Liver (tissue), 9 donors: Measurements from ENCODE around the gene FLII. TPM values are rescaled to one million over a fixed set of nuclear protein-coding genes. Genes with fewer than 3 reads are reported as not detected.
A peak's percentile ranks its signal among the peaks of the same experiment; 100 is the strongest.

Experiments used
- DNase-seq: peaks from one replicate; pipeline ENCODE4 v3.0.0-alpha.2; 2017; ENCODE audit warnings: low spot score
- H3K27ac ChIP-seq, 2 donors: one replicate each; pipeline ENCODE4 v1.7.0; 2013; ENCODE audit warnings: inconsistent platforms in 2 of 2, low read length in 2 of 2, control low read depth in 1 of 2, low read depth in 1 of 2, mild to moderate bottlenecking in 1 of 2
- H3K27me3 ChIP-seq, 4 donors: one replicate each; pipeline versions ENCODE4 v1.6.1 to v1.7.0; 2013; ENCODE audit warnings: low read length in 3 of 4, inconsistent platforms in 1 of 4, mild to moderate bottlenecking in 1 of 4, moderate library complexity in 1 of 4; ENCODE audit not compliant: control insufficient read depth in 4 of 4, insufficient read depth in 4 of 4
- H3K36me3 ChIP-seq, 4 donors: one replicate each; pipeline versions ENCODE4 v1.6.1 to v1.7.0; 2013; ENCODE audit warnings: low read length in 3 of 4, mild to moderate bottlenecking in 3 of 4, low read depth in 1 of 4, moderate library complexity in 1 of 4; ENCODE audit not compliant: control insufficient read depth in 4 of 4, insufficient read depth in 3 of 4
- H3K4me1 ChIP-seq, 4 donors: one replicate each; pipeline versions ENCODE4 v1.6.1 to v1.7.0; 2013; ENCODE audit warnings: low read length in 3 of 4, mild to moderate bottlenecking in 3 of 4, moderate library complexity in 1 of 4; ENCODE audit not compliant: control insufficient read depth in 4 of 4, insufficient read depth in 4 of 4
- H3K4me3 ChIP-seq, 3 donors: one replicate each; pipeline versions ENCODE4 v1.6.1 to v1.7.0; 2013; ENCODE audit warnings: low read length in 3 of 3, control low read depth in 1 of 3, low read depth in 1 of 3, mild to moderate bottlenecking in 1 of 3
- H3K9ac ChIP-seq, 2 donors: one replicate each; pipeline ENCODE4 v1.7.0; 2013; ENCODE audit warnings: low read length in 2 of 2, mild to moderate bottlenecking in 2 of 2, moderate library complexity in 2 of 2, control low read depth in 1 of 2, low read depth in 1 of 2
- H3K9me3 ChIP-seq, 4 donors: one replicate each; pipeline versions ENCODE4 v1.6.1 to v1.7.0; 2013; ENCODE audit warnings: low read length in 3 of 4; ENCODE audit not compliant: control insufficient read depth in 4 of 4
- EGR1 ChIP-seq, 2 donors: IDR thresholded peaks; 2 replicates each; pipeline ENCODE4 v1.6.1; 2016 to 2018; ENCODE audit warnings: antibody characterized with exemption in 2 of 2, low read depth in 2 of 2
- FOXA1 ChIP-seq: IDR thresholded peaks from 2 replicates; pipeline ENCODE4 v1.6.1; 2016; ENCODE audit warnings: antibody characterized with exemption
- FOXA2 ChIP-seq: IDR thresholded peaks from 2 replicates; pipeline ENCODE4 v1.6.1; 2016; ENCODE audit warnings: antibody characterized with exemption
- GABPA ChIP-seq, 2 donors: IDR thresholded peaks in 1 of 2; conservative IDR thresholded peaks in 1 of 2; 2 replicates each; pipeline ENCODE4 v1.6.1; 2016; ENCODE audit warnings: antibody characterized with exemption in 2 of 2, mild to moderate bottlenecking in 1 of 2, moderate library complexity in 1 of 2
- HNF4A ChIP-seq, 2 donors: conservative IDR thresholded peaks; 2 replicates each; pipeline ENCODE4 v1.6.1; 2016; ENCODE audit warnings: antibody characterized with exemption in 2 of 2, mild to moderate bottlenecking in 2 of 2
- HNF4G ChIP-seq: IDR thresholded peaks from 2 replicates; pipeline ENCODE4 v1.6.1; 2016; ENCODE audit warnings: antibody characterized with exemption
- JUND ChIP-seq, 2 donors: IDR thresholded peaks; 2 replicates each; pipeline ENCODE4 v1.6.1; 2016; ENCODE audit warnings: antibody characterized with exemption in 2 of 2
- NR2F2 ChIP-seq: IDR thresholded peaks from 2 replicates; pipeline ENCODE4 v1.6.1; 2016; ENCODE audit warnings: antibody characterized with exemption
- RAD21 ChIP-seq, 2 donors: IDR thresholded peaks; 2 replicates each; pipeline ENCODE4 v1.6.1; 2016; ENCODE audit warnings: antibody characterized with exemption in 2 of 2, mild to moderate bottlenecking in 2 of 2
- RXRA ChIP-seq, 2 donors: IDR thresholded peaks; 2 replicates each; pipeline ENCODE4 v1.6.1; 2017 to 2018; ENCODE audit warnings: antibody characterized with exemption in 2 of 2, mild to moderate bottlenecking in 1 of 2
- SP1 ChIP-seq: IDR thresholded peaks from 2 replicates; pipeline ENCODE4 v1.6.1; 2018; ENCODE audit warnings: antibody characterized with exemption, mild to moderate bottlenecking
- TAF1 ChIP-seq: conservative IDR thresholded peaks from 2 replicates; pipeline ENCODE4 v1.6.1; 2016; ENCODE audit warnings: antibody characterized with exemption, mild to moderate bottlenecking
- YY1 ChIP-seq: IDR thresholded peaks from 2 replicates; pipeline ENCODE4 v1.6.1; 2016; ENCODE audit warnings: antibody characterized with exemption, mild to moderate bottlenecking
- WGBS: extraction: QIAGEN DNeasy Blood & Tissue Kit; methylation state at CpG from one replicate; pipeline ENCODE4 v1.1.7; 2013; 5-methylcytosine and 5-hydroxymethylcytosine counted together
- polyA plus RNA-seq, 2 donors: library from polyadenylated mRNA; stranded (reverse) in 1 of 2; unstranded in 1 of 2; fragments of 200-250 nt in 1 of 2; fragments of >200 nt in 1 of 2; fragmentation: Nextera tagmentation in 1 of 2; extraction: Ambion mirVana in 1 of 2; gene quantifications; one replicate each; pipeline versions ENCODE4 v1.2.1 to v1.2.3, GENCODE V29; 2013 to 2015
- total RNA-seq, 2 donors: library from RNA; depleted of rRNA; stranded (reverse); fragments of >200 nt; gene quantifications; one replicate each; pipeline ENCODE4 v1.2.3, GENCODE V29; 2014
- TF ChIP-seq, protein P1 (sequence below): IDR thresholded peaks from 2 replicates; pipeline ENCODE4 v1.6.1; 2016; ENCODE audit warnings: antibody characterized with exemption, mild to moderate bottlenecking
- TF ChIP-seq, protein P2 (sequence below): IDR thresholded peaks from 2 replicates; pipeline ENCODE4 v1.6.1; 2016; ENCODE audit warnings: antibody characterized with exemption
- TF ChIP-seq, protein P3 (sequence below): IDR thresholded peaks from 2 replicates; pipeline ENCODE4 v1.6.1; 2016; ENCODE audit warnings: antibody characterized with exemption
- donor health status: healthy.
- donor health status: healthy.
- donor health status: healthy.
- donor health status: healthy.
- donor health status: healthy.

Gene FLII
- total and polyA plus RNA-seq, 4 donors, result 49.3 to 90.9 (median 76.3) TPM

DNA sequence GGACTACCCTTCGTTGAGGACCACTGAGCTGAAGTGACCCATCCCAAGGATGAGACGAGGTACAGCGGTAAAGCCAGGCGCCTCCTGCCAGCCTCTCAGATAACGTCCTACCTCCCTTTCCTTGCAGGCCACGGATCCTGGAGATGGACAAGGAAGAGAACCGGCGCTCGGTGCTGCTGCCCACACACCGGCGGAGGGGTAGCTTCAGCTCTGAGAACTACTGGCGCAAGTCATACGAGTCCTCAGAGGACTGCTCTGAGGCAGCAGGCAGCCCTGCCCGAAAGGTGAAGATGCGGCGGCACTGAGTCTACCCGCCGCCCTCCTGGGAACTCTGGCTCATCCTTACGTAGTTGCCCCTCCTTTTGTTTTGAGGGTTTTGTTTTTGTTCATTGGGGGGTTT lies 50.4 kb downstream of the FLII start (continued):
- TF ChIP-seq, protein P1, sequence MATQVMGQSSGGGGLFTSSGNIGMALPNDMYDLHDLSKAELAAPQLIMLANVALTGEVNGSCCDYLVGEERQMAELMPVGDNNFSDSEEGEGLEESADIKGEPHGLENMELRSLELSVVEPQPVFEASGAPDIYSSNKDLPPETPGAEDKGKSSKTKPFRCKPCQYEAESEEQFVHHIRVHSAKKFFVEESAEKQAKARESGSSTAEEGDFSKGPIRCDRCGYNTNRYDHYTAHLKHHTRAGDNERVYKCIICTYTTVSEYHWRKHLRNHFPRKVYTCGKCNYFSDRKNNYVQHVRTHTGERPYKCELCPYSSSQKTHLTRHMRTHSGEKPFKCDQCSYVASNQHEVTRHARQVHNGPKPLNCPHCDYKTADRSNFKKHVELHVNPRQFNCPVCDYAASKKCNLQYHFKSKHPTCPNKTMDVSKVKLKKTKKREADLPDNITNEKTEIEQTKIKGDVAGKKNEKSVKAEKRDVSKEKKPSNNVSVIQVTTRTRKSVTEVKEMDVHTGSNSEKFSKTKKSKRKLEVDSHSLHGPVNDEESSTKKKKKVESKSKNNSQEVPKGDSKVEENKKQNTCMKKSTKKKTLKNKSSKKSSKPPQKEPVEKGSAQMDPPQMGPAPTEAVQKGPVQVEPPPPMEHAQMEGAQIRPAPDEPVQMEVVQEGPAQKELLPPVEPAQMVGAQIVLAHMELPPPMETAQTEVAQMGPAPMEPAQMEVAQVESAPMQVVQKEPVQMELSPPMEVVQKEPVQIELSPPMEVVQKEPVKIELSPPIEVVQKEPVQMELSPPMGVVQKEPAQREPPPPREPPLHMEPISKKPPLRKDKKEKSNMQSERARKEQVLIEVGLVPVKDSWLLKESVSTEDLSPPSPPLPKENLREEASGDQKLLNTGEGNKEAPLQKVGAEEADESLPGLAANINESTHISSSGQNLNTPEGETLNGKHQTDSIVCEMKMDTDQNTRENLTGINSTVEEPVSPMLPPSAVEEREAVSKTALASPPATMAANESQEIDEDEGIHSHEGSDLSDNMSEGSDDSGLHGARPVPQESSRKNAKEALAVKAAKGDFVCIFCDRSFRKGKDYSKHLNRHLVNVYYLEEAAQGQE, result no peak
- no peak for TF ChIP-seq HNF4G
- TF ChIP-seq JUND (IDR thresholded peaks at IDR 0.05), result no peak
- TF ChIP-seq YY1, result no peak
- TF ChIP-seq RXRA (IDR thresholded peaks at IDR 0.05), result no peak

DNA sequence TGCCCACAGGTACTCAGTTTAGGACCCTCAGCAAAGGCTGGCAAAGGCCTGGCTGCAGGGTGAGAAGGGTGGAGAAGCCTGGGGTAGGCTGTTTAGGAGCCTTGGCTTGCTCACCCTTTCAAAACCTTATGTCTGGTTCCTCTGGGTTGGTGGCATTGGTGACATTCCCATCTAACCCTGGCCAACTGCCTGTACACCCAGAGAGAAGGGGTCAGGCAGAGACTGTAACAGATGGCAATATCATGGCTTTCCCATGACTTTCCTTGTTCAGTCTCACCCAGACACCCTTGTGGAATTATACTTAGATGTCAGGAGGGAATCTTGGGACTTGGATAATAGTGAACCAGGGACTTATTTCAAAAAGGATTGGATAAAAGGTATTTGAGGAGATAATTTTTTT lies 51.6 kb downstream of the FLII start:
- DNase-seq, result no peak
- Histone ChIP-seq H3K27ac (no peak overlapping the region), H3K4me3 (no peak overlapping the region), H3K27me3 (no peaks in the 10 kb centered on the region), H3K36me3 (peaks cover 6 to 61% (median 34%) of the 10 kb centered on the region in 4 donors), H3K9ac (no peak overlapping the region), H3K4me1 (peaks cover 3 to 11% (median 5%) of the 10 kb centered on the region in 4 donors), H3K9me3 (no peaks in the 10 kb centered on the region)
- TF ChIP-seq YY1 (no peak), FOXA2 (no peak)

DNA sequence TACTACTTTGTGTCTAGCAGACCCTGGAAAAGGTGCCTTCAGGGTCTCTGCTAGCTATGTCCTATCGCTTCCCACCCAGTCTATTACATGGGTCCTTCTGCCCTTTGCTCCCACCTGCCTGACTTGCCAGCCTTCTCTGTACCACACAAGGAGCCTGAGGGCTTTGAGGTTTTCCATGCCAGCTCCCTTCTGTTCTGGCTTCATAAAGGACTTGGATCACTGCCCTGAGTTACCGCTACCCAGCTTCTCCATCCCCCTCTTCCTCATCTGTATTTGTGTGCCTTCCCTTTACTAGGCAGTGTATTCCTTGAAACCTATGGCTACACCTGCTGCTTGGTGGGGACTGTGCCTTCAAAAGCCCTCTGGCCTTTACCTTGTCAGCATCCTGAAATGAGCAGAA lies 52.7 kb downstream of the FLII start:
- Histone ChIP-seq H3K9me3 (no peaks in the 10 kb centered on the region), H3K27me3 (no peaks in the 10 kb centered on the region), H3K36me3 (peaks cover 6 to 61% (median 33%) of the 10 kb centered on the region in 4 donors), H3K4me1 (peaks cover 3 to 15% (median 5%) of the 10 kb centered on the region in 4 donors), H3K9ac (no peak overlapping the region), H3K4me3 (no peak overlapping the region), H3K27ac (no peak overlapping the region)
- TF ChIP-seq RXRA (IDR thresholded peaks at IDR 0.05) (no peak), HNF4A (conservative IDR thresholded peaks at IDR 0.05) (no peak), EGR1 (IDR thresholded peaks at IDR 0.05; ENCODE audit: low read depth in 2 of 2) (no peak), HNF4G (no peak), JUND (IDR thresholded peaks at IDR 0.05) (no peak)
- TF ChIP-seq, protein P1, result no peak
- DNase-seq, result no peak
- WGBS, result 89% methylated on average over 2 of the region's 2 CpGs

DNA sequence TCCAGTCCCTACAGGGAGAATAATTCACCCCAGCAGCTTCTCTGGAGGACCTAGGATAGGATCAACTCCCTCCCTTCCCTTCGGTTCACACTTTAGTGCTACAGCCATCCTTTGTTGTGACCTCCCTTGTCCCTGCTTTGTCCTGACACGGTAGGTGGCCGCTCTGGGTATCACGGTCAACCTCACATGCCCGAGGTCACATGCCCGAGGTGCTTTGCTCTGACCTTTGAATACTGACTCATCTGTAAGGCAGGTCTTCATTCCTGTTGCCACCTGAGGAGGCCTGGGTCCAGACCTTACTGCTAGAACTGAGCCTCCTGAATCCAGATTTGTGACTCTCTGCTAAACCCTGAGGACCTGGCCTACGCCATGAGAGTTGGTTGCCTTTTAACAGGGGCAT lies 55.2 kb downstream of the FLII start:
- 48% methylated on average over 7 of the region's 7 CpGs for WGBS
- H3K36me3 ChIP-seq, result peaks cover 4 to 41% (median 19%) of the 10 kb centered on the region in 4 donors
- peaks cover 3 to 19% (median 9%) of the 10 kb centered on the region in 4 donors for H3K4me1 ChIP-seq
- H3K4me3 ChIP-seq, result no peak overlapping the region
- DNase-seq, result no peak
- H3K9me3 ChIP-seq, result no peaks in the 10 kb centered on the region
- no peak overlapping the region for H3K9ac ChIP-seq
- peak overlapping the region in 1 of 2 donors; percentile 45 for H3K27ac ChIP-seq
- no peaks in the 10 kb centered on the region for H3K27me3 ChIP-seq
- TF ChIP-seq RXRA (IDR thresholded peaks at IDR 0.05) (peak; percentile 73 to 75), YY1 (no peak), GABPA (IDR thresholded peaks at IDR 0.05 in 1 of 2, conservative IDR thresholded peaks at IDR 0.05 in 1 of 2) (no peak), EGR1 (IDR thresholded peaks at IDR 0.05; ENCODE audit: low read depth in 2 of 2) (no peak), TAF1 (no peak), JUND (IDR thresholded peaks at IDR 0.05) (peak; percentile 75 to 90), NR2F2 (no peak), FOXA1 (no peak), SP1 (no peak), HNF4A (conservative IDR thresholded peaks at IDR 0.05) (peak; percentile 37 to 69), RAD21 (IDR thresholded peaks at IDR 0.05) (no peak), FOXA2 (no peak)
- TF ChIP-seq, protein P2, sequence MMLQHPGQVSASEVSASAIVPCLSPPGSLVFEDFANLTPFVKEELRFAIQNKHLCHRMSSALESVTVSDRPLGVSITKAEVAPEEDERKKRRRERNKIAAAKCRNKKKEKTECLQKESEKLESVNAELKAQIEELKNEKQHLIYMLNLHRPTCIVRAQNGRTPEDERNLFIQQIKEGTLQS, result peak; percentile 29
- TF ChIP-seq, protein P3, sequence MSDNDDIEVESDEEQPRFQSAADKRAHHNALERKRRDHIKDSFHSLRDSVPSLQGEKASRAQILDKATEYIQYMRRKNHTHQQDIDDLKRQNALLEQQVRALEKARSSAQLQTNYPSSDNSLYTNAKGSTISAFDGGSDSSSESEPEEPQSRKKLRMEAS, result no peak
